HG03571 (cell line): ENCODE results near the gene NTN4.
"Not testable (repeated sequence)": the region's sequence is repeated elsewhere in the genome, so short reads cannot be mapped to it uniquely, and the experiment has no call there.

Source experiments
- ATAC-seq: cut with Tn5 transposase; IDR thresholded peaks from one replicate; pipeline ENCODE4 v1.9.1; 2021; ENCODE audit not compliant: unreplicated experiment

Gene NTN4

GRCh38 chr12:95671265-95671664 is 119.3 kb downstream of the NTN4 start:
- no peak for ATAC-seq

GRCh38 chr12:95663525-95663924 is 127.0 kb downstream of the NTN4 start:
- no peak for ATAC-seq

DNA sequence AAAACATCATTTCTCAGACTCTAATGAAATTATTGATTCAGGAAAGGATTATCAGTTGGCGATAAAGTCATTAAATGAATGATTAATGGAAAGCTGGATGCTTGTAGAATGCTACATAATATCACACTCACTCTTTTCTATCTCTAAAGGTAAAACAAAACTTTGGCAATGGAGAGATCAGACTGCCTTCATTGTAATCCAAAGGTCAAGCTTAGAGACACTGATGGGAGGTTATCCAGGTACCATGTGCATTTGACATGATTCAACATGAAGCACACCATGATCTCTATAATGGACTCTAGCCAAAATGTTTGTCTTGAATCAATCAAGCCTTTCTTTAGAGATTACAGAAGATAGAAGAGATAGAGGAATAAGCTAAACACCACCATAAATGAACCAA is 129.2 kb downstream of the NTN4 start:
- no peak for ATAC-seq

DNA sequence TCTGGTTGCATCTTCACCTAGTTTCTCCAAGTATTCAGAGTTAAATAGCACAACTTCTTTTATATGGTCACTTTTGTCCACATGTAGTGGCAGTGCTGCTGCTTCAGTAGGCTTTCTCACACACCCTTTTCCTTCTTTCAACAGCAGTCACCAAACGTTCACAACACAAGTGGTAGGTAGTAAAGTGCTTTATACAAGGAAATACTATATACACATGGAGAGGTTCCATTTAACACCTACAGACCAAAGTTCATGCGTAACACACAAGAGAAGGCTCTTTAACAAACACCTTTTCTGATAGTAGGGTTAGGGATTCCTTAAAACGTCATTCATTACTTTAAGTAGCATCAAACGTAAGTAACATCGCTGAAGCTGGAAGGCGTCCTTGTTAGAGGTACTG is 132.2 kb downstream of the NTN4 start:
- ATAC-seq: no peak

DNA sequence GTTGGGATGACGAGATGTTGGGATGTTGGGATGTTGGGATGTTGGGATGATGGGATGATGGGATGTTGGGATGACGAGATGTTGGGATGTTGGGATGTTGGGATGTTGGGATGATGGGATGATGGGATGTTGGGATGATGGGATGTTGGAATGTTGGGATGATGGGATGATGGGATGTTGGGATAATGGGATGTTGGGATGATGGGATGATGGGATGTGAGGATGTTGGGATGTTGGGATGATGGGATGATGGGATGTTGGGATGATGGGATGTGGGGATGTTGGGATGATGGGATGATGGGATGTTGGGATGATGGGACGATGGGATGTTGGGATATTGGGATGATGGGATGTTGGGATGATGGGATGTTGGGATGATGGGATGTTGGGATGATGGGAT is 135.9 kb downstream of the NTN4 start:
- not testable (repeated sequence) for ATAC-seq

- ATAC-seq: no peak
Observed at GRCh38 chr12:95653771-95654546, 136.6 kb downstream of the NTN4 start.

DNA sequence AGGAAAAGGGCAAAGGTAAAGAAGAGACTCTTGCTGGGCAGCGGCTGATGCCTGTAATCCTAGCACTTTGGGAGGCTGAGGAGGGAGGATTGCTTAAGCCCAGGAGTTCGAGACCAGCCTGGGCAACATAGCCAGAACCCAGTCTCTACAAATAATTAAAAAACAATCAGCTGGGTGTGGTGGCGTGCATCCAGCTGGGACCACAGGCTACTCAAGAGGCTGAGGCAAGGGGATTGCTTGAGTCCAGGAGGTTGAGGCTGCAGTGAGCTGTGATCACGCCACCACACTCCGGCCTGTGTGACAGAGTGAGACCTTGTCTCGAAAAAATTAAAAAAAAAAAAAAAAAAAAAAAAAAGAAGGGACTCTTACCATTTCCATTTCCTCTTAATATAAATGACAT is 138.9 kb downstream of the NTN4 start:
- ATAC-seq: no peak

DNA sequence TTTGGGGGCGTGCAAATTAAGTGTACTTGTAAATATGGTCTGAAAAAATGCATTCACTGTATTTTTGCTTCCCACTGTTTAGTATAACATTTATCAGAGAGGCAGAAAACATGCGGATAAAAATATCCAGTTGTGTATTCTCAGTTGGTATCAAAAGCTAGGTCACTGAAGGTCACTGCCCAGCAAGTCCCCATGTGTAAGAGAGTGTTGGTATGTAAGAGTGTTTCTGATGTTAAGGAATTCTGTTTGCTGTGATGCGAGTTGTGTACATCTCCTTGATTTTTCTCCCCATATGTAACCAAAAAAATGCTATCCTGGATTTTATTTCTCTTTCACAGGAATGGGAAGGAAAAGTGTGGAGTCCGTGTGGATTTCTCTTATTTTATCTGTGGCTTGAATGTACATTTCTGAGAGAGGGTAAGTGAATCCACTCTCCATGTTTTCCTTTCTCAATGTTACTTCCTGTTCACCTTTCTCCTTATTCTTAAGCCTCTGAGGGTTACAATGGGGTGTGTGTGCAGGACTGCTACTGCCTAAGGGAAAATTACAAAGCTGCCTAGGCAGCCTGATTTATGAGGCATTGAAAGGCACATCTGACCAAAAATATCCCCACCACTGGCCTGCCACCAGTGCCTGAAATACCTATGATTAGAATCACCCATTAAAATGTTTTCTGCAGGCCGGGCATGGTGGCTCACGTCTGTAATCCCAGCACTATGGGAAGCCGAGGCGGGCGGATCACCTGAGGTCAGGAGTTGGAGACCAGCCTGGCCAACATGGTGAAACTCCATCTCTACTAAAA is 141.4 kb downstream of the NTN4 start:
- ATAC-seq: no peak

DNA sequence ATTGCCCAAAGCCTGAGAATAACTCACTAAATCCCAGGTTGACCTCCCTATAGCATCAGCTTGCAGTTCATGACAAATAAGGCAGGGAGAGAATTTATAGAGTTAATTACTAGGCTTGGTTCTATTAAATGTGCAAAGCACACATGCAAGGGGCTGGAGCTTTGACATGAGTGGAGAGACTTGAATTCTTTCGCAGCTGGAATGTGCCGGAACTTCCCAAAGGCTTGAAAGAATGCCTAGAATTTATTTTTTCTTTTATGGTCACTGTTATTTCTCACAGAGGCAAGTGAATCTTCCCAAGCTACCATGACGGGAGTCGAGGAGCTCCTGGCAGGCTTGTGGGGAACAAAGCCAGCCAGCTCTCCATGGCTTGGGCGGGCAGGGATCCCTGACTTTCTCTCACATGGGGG is 143.8 kb downstream of the NTN4 start:
- no peak for ATAC-seq

DNA sequence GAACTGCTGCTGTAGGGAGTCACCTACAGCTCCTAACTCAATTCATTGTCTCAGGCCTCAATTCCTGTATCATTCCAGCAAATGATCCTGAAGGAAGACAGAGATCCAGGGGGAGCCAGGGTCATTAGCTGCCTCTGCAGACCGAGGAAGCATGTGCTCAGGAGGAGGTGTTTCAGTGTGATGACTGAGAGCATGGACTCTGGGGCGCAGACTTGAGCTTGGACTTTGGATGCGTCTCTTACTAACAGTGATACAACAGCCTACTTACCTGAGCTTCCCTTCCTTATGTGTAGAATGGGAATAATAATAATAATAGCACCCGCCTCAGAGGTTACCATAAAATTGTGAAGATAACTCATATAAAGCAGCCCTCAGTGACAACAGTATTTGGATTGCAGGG is 147.3 kb downstream of the NTN4 start:
- ATAC-seq: no peak

- no peak for ATAC-seq
Observed at GRCh38 chr12:95642583-95642982, 148.0 kb downstream of the NTN4 start.

DNA sequence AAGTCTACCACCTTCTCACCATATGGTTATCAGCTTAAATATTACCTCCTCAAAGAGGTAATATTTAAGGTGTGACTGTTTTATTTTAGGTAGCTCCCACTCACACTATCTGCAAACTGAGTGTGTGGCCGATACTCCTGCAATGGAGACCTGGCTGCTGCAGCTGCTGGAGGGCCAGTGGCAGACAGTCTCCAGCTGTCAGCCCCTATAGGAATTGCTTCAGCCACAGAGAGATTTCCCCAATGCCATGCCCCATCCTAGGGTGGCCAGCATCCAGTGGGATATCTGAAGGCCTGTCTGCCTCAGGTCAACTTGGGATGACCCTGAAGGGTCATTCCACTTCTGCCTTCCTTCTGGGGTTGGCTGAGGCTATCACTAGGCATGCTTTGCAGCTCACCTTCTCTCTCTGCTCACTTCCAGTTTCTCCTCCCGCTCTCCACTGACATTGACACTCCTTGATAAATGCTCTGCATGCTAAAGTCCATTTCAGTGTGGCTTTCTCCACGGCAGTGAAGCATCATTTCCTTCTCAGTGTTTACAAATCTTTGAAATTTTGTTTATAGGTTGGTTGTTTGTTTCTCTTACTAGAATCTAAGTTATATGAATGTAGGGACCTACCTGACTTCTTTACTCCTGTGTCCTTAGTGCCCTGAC is 149.1 kb downstream of the NTN4 start:
- no peak for ATAC-seq

GRCh38 chr12:95640516-95640915 is 150.0 kb downstream of the NTN4 start:
- no peak for ATAC-seq

GRCh38 chr12:95637471-95638155 is 153.0 kb downstream of the NTN4 start:
- ATAC-seq: no peak

DNA sequence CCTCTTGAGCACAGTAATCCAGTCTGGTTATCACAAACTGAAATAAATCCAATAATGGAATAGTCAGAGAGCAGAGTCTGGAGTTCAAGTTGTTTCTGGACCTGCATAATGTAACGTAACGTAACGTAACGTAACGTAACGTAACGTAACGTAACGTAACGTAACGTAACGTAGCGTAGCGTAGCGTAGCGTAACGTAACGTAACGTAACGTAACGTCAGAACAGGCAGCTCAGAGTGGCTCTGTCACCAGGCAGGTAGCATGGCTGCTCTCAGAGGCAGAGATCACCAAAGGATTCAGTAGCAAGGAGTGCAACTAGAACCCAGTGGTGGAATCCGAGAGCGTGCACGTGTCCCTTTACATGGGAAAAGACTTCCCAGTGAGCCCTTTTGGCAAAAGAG is 153.6 kb downstream of the NTN4 start:
- no peak for ATAC-seq

GRCh38 chr12:95634622-95635621 is 155.6 kb downstream of the NTN4 start:
- ATAC-seq: peak; percentile 91

DNA sequence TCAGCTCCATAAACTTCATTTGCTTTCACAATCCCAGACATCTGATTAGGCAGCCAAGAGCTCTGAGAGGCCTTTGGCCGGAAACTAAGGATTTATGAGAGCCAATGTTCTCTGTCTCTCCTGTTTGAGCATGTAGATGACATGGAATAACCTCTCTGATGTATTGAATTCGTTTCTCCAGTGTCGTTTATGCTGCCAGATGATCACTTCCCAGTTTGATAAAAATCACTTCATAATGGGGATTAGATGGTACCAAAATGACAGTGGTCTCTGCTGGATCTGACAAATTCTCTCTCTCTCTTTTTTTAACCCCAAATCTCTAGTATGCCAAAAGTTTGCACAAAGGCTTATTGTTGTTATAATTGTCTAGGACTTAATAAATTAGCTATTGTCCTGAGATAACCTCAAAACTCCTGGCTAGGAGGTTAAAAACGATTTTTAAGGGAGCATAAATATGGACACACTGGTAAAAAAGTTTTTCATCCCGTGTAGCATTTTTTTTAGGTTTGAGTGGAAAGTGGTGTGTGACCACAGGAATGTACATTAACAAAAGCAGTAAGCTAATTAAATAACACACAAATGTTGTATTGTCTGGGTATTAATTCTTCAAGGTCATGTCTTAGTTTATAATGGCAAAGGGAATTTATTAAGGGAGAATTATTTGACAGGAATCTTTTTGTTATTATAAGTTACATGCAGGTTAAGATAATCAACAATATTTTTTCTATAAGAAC is 156.7 kb downstream of the NTN4 start:
- no peak for ATAC-seq

DNA sequence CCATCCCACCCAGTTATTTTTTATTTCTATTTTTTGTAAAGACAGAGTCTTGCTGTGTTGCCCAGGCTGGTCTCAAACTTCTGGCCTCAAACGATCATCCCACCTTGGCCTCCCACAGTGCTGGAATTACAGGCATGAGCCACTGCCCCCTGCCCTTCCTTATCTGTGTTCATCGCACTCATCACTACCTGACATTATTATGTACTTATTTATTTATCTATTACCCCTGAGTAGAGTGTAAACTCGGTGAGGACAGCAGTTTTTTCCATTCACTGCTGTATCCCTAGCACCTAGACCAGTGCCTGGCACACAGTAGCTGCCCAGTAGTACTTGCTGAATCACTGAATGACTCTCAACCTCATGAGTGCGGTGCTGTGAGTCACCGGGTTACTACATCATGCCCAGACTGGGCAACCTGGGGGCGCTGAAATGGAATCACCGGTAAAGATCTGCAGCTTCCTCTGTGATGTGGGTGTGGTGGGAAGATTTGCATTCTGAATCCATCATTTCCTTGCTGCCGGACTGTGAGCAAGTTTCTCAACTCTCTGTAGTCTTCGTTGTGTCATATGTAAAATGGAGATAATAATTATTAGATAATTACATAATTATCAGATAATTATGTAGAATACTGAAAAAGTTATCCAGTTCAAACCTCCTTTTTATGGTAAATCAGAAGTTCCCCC is 157.4 kb downstream of the NTN4 start:
- no peak for ATAC-seq

GRCh38 chr12:95630496-95630895 is 160.1 kb downstream of the NTN4 start:
- ATAC-seq: no peak
